ENCODE data around the gene LRRC4C.

LRRC4C gene

GRCh38 chr11:41414771-41415440 is 44.5 kb downstream of the LRRC4C start:
- peak; percentile 10 for DNase-seq

DNA sequence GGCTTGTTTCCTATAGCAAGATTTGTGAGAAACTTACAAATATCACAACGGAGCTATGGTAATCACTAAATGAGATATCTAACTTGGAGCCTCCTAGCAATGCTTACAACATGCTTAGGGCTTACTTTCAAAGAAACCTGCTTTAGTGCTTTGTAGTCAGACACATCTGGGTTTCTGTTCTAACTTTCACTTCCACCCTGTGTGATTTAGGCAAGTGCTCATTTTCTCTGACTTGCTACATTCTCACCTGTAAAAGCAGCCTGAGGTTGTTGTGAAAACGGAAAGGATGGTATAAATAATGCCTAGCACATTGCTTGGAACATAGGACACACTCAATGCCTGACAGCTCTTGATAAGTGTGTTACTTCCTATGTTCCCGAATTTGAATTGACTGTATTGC is 45.6 kb downstream of the LRRC4C start:
- DNase-seq = no peak

- DNase-seq = no peak
These were observed 53.6 kb downstream of the LRRC4C start for GRCh38 chr11:41405812-41406211.

DNA sequence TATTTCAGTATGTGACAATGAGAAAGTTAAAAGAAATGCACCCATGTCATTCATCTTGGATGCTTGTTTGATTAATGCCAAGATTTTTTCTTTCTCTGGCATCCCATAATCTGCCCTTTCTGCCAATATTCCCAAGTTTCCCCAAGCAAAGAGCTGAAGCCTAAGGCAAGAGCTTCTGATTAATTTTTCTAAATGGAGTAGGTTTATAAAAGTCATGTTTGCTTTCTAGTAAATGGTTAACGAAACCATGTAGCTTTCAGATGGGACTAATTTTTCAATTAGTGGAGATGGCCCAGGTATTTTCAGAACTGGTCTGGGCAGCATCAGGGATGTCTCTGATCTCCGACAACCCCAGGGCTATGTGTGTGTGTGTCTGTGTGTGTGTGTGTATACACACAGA is 55.3 kb downstream of the LRRC4C start:
- no peak for DNase-seq

DNA sequence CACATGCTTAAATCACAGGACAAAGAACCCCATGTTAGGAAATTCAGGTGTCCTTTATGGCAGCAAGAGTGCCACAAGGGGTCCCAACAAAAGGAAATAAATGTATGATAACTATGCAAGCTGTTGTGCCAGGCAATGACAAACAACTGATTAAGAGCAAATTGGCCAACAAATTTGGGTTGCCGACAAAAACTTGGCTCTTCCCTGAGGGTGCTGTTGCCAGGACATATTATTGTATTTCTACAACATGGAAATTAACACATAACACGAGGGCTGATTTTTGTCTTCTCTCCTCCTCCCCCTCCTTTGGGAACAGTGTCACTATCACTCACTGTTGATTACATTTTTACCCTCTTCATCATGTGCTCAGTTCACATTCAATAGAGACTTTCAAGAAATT is 56.0 kb downstream of the LRRC4C start:
- DNase-seq = no peak

- no peak for DNase-seq
These were observed 58.6 kb downstream of the LRRC4C start for GRCh38 chr11:41400819-41401382.

GRCh38 chr11:41400124-41400523 is 59.3 kb downstream of the LRRC4C start:
- no peak for DNase-seq

- no peak for DNase-seq
These were observed 60.1 kb downstream of the LRRC4C start for GRCh38 chr11:41399323-41399722.

- no peak for DNase-seq
These were observed 61.3 kb downstream of the LRRC4C start for GRCh38 chr11:41398175-41398574.

GRCh38 chr11:41394521-41395195 is 64.8 kb downstream of the LRRC4C start:
- no peak for DNase-seq

- peak; percentile 35 for DNase-seq
These were observed 66.9 kb downstream of the LRRC4C start for GRCh38 chr11:41392596-41392995.

DNA sequence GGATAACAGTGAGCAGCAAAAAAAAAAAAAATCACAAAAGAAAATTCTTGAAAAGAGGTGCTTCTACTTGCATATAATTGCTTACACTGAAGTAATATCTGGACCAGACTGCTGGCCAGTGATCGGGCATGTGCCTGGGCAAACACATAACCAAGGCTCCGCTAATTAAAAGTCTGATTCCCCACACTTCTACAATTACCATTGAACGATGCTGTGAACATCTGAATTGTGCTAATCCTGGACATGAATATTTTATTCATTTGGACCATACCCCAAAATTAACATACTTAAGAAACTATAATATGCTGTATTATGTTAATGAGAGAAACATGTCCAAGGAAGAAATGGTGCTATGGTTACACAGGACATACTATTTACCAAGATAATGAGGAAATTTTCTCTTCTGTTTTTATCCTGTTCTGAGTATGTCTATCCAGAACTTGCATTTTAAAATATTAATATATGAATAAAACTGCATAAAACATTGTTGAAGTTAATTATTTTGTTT is 69.8 kb downstream of the LRRC4C start:
- no peak for DNase-seq

- DNase-seq = no peak
These were observed 75.1 kb downstream of the LRRC4C start for GRCh38 chr11:41384329-41384728.

DNA sequence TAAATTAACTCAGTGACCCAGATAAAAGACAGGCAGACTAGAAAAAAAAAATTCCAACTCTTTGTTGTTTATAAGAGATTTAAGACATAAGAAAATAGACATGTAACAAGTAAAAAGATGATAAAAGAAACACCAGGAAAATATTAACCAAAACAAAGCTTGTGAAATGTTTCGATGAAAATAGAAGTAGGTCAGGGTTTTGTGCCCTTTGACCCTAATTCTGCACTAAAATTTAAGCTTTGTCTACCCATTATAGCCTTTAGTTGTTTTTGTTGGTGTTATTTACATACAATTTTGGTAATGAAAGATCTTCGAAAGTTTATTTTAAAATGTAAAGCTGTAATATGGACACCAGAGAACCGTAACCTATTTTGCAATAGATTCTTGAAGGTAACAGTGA is 75.7 kb downstream of the LRRC4C start:
- DNase-seq = no peak

GRCh38 chr11:41382927-41383326 is 76.5 kb downstream of the LRRC4C start:
- DNase-seq = peak; percentile 57

DNA sequence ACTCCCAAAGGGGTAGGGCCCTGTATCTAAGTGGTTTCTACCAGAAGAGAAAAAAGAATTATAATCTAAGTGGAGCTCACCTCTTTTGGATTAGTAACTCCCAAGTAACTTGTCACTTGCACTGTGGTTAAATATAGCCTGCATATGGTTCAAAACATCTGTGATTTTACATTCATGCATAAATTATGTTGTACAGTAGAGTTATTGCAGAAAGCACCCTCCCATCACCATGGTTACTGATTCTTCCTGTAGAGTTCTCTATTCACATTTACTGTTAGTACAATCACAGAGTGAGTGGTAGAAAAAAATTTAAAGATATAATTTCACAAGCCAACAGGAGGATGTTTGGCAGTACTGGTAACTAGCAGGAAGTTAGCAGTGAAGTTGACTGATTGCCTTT is 80.4 kb downstream of the LRRC4C start:
- peak; percentile 51 for DNase-seq

DNA sequence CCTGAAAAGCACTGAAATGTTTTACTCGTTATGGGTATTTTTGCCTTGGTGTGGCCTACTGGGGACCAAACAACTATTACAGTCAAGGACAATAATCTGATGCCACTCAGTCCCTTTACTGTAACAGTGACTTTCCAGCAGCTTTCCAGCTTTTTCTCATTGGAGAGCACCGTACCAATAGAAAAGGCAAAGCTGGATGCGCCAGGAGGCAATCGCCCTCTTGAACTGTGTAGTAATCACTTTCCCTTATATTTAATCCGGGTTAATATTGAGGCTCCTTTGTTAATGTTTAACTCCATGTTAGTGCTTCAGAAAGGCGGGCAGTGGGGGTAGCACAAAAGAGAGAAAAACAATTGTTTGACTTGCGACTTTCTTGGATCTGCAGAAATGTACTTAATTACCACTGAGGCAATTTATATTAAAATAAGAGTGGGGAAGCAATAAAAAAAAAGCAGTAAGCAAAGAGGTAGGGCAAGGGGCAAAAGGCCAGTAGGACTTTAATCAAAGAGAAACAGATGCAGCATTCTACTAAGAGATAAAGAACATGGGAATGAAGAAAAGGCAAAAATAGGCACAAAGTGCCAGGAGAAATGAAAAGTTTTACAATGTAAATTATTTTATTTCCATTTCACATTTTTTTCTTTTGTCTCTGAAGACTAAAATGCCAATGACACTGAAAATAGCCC is 81.6 kb downstream of the LRRC4C start:
- no peak for DNase-seq

GRCh38 chr11:41351825-41352224 is 107.6 kb downstream of the LRRC4C start:
- DNase-seq = no peak

DNA sequence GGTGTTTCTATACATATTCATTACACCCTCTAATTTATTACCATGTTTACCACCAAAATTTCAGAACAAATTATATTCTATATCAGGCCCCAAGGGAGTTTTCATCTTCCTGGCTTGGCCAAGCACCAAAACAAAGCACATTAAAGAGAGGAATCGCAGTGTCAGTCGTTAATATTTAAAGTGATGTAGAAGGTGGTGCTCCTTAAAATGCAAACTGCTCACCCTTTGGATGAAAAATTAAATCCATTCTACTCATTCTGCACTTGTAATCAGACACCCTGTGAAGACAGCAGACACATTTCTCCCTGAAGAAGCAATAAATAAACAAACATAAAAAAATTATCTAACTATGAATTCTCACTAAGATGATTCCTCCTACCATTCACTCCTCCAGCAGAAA is 113.4 kb downstream of the LRRC4C start:
- DNase-seq = no peak

DNA sequence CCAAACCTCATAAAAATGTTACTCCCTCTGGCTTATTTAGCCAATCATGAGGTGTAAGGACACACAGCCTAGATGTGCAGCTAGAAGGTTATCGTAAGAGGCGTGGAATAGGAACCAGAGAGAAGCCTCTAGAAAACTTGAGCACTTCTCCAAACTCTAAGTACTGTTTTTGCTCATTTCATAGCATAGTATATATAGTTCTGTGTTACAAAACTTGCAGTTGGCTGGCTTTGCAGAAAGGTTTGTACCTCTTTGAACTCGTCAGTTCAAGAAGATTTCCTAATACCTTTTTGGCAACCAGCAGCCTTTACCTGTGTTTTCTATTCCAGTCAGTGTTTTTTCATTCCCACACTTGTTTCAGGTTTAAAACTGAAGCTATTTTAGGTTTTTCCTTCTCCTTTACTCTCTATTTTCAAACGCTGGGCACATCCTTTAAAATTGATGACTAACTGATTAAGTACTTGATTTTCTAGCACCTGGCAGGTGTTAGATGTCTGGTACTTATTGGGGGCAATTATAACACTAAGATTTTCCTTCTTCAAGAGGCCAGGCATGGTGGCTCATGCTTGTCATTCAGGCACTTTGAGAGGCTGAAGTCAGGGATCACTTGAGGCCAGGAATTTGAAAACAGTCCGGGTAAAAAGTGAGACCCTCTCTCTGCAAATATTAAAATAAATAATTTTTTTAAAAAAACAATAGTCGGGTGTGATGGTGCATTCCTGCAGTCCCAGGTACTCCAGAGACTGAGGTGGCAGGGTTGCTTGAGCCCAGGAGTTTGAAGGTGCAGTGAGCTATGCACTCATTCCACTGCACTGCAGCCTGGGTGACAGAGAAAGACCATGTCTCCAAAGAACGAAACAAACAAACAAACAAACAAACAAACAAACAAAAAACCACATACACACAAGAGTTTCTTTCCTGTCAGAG is 125.2 kb downstream of the LRRC4C start:
- no peak for DNase-seq

- no peak for DNase-seq
These were observed 126.1 kb downstream of the LRRC4C start for GRCh38 chr11:41333357-41333756.

DNA sequence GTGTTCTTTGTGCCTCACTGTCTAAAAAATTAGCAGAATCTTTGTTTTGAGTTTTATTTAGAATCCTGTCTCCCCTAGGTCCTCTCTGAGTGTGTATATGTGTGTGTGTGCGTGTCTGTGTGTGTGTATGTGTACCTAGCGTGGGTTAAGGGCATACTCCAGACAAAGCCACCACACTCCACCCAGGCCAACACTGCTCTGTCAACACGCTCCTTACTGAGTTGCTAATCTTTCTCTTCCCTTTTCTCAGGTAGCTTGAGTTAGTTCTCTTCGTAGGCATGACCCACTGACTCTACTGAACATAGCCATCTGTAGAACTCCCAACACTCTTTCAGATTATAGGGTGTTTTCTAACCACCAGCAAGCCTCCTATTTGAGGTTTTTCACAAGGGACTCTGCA is 131.1 kb downstream of the LRRC4C start:
- no peak for DNase-seq

GRCh38 chr11:41323446-41323845 is 136.0 kb downstream of the LRRC4C start:
- DNase-seq = no peak

All from fibroblast of skin of right biceps (primary cell).